Duodenal mucosa (tissue), 2 donors: Measurements from ENCODE around the gene STX16.

Experiments
- H3K27ac ChIP-seq: one replicate; pipeline ENCODE4 v1.7.0; 2013; ENCODE audit warnings: low read depth, low read length
- H3K27me3 ChIP-seq, 2 donors: one replicate each; pipeline ENCODE4 v1.7.0; 2013; ENCODE audit warnings: low read length in 2 of 2, control low read depth in 1 of 2; ENCODE audit not compliant: insufficient read depth in 2 of 2, control insufficient read depth in 1 of 2
- H3K36me3 ChIP-seq, 2 donors: one replicate each; pipeline ENCODE4 v1.7.0; 2013; ENCODE audit warnings: low read length in 2 of 2, control low read depth in 1 of 2; ENCODE audit not compliant: insufficient read depth in 2 of 2, control insufficient read depth in 1 of 2
- H3K4me1 ChIP-seq, 2 donors: one replicate each; pipeline ENCODE4 v1.7.0; 2013; ENCODE audit warnings: low read length in 2 of 2, control low read depth in 1 of 2; ENCODE audit not compliant: insufficient read depth in 2 of 2, control insufficient read depth in 1 of 2
- H3K4me3 ChIP-seq, 2 donors: one replicate each; pipeline ENCODE4 v1.7.0; 2013; ENCODE audit warnings: low read length in 2 of 2, low read depth in 1 of 2
- H3K9ac ChIP-seq, 2 donors: one replicate each; pipeline ENCODE4 v1.7.0; 2013; ENCODE audit warnings: low read length in 2 of 2, low read depth in 1 of 2
- H3K9me3 ChIP-seq, 2 donors: one replicate each; pipeline ENCODE4 v1.7.0; 2013; ENCODE audit warnings: low read length in 2 of 2, control low read depth in 1 of 2; ENCODE audit not compliant: control insufficient read depth in 1 of 2

The STX16 gene

GRCh38 chr20:58716476-58717277, 65.6 kb downstream of the STX16 start:
- Histone ChIP-seq H3K9me3 (no peaks in the 10 kb centered on the region), H3K36me3 (no peaks in the 10 kb centered on the region), H3K27ac (no peak overlapping the region), H3K27me3 (peaks cover 0 to under 1% of the 10 kb centered on the region in 2 donors), H3K9ac (no peak overlapping the region), H3K4me3 (no peak overlapping the region), H3K4me1 (no peaks in the 10 kb centered on the region)

- no peaks in the 10 kb centered on the region for H3K36me3 ChIP-seq
- H3K9me3 ChIP-seq = no peaks in the 10 kb centered on the region
- no peak overlapping the region for H3K9ac ChIP-seq
- H3K27me3 ChIP-seq = peaks cover 2 to 6% of the 10 kb centered on the region in 2 donors
- H3K4me1 ChIP-seq = no peaks in the 10 kb centered on the region
- no peak overlapping the region for H3K4me3 ChIP-seq
- H3K27ac ChIP-seq = no peak overlapping the region
Observed at GRCh38 chr20:58717278-58718091, 66.4 kb downstream of the STX16 start.

- Histone ChIP-seq H3K36me3 (no peaks in the 10 kb centered on the region), H3K27ac (no peak overlapping the region), H3K27me3 (peaks cover 4 to 6% of the 10 kb centered on the region in 2 donors), H3K4me3 (no peak overlapping the region), H3K4me1 (no peaks in the 10 kb centered on the region), H3K9me3 (no peaks in the 10 kb centered on the region), H3K9ac (no peak overlapping the region)
Observed at GRCh38 chr20:58718121-58718563, 67.1 kb downstream of the STX16 start.

- no peak overlapping the region for H3K4me3 ChIP-seq
- no peaks in the 10 kb centered on the region for H3K9me3 ChIP-seq
- H3K9ac ChIP-seq = no peak overlapping the region
- no peaks in the 10 kb centered on the region for H3K36me3 ChIP-seq
- no peak overlapping the region for H3K27ac ChIP-seq
- peaks cover 6 to 7% of the 10 kb centered on the region in 2 donors for H3K27me3 ChIP-seq
- H3K4me1 ChIP-seq = no peaks in the 10 kb centered on the region
Observed at GRCh38 chr20:58718729-58719128, 67.6 kb downstream of the STX16 start.

GRCh38 chr20:58719258-58719657, 68.2 kb downstream of the STX16 start:
- peaks cover 6 to 7% of the 10 kb centered on the region in 2 donors for H3K27me3 ChIP-seq
- no peak overlapping the region for H3K4me3 ChIP-seq
- no peak overlapping the region for H3K9ac ChIP-seq
- H3K27ac ChIP-seq = no peak overlapping the region
- H3K36me3 ChIP-seq = no peaks in the 10 kb centered on the region
- no peaks in the 10 kb centered on the region for H3K4me1 ChIP-seq
- H3K9me3 ChIP-seq = no peaks in the 10 kb centered on the region

GRCh38 chr20:58719971-58720371, 68.9 kb downstream of the STX16 start:
- Histone ChIP-seq H3K36me3 (no peaks in the 10 kb centered on the region), H3K27ac (no peak overlapping the region), H3K9me3 (no peaks in the 10 kb centered on the region), H3K9ac (no peak overlapping the region), H3K4me1 (no peaks in the 10 kb centered on the region), H3K4me3 (no peak overlapping the region), H3K27me3 (peaks cover 6 to 7% of the 10 kb centered on the region in 2 donors)

GRCh38 chr20:58720890-58721289, 69.8 kb downstream of the STX16 start:
- no peaks in the 10 kb centered on the region for H3K4me1 ChIP-seq
- no peaks in the 10 kb centered on the region for H3K9me3 ChIP-seq
- H3K27ac ChIP-seq = no peak overlapping the region
- H3K36me3 ChIP-seq = no peaks in the 10 kb centered on the region
- H3K27me3 ChIP-seq = peaks cover 6 to 7% of the 10 kb centered on the region in 2 donors
- H3K4me3 ChIP-seq = no peak overlapping the region
- no peak overlapping the region for H3K9ac ChIP-seq

GRCh38 chr20:58721951-58722778, 71.1 kb downstream of the STX16 start:
- peaks cover 6 to 7% of the 10 kb centered on the region in 2 donors for H3K27me3 ChIP-seq
- no peak overlapping the region for H3K27ac ChIP-seq
- H3K4me3 ChIP-seq = no peak overlapping the region
- no peaks in the 10 kb centered on the region for H3K9me3 ChIP-seq
- no peaks in the 10 kb centered on the region for H3K4me1 ChIP-seq
- no peak overlapping the region for H3K9ac ChIP-seq
- H3K36me3 ChIP-seq = no peaks in the 10 kb centered on the region

GRCh38 chr20:58722877-58723627, 72.0 kb downstream of the STX16 start:
- Histone ChIP-seq H3K36me3 (no peaks in the 10 kb centered on the region), H3K9me3 (no peaks in the 10 kb centered on the region), H3K4me1 (no peaks in the 10 kb centered on the region), H3K27ac (no peak overlapping the region), H3K27me3 (peaks cover 6 to 7% of the 10 kb centered on the region in 2 donors), H3K4me3 (no peak overlapping the region), H3K9ac (no peak overlapping the region)
